Neuronal stem cell (in vitro differentiated cells): Measurements from ENCODE around the gene DGCR2.

Experiments used
- DNase-seq: peaks from one replicate; pipeline ENCODE4 v3.0.0-alpha.2; 2013; ENCODE audit warnings: low spot score
- H2AFZ ChIP-seq: one replicate; pipeline ENCODE4 v1.6.1; 2013; ENCODE audit warnings: mild to moderate bottlenecking, low read length, inconsistent platforms
- H2AK5ac ChIP-seq: 2 replicates; pipeline ENCODE4 v1.6.1; 2013; ENCODE audit warnings: low read depth, mild to moderate bottlenecking, inconsistent platforms, low read length, moderate library complexity, mixed read lengths
- H2BK120ac ChIP-seq: 2 replicates; pipeline ENCODE4 v1.6.1; 2013; ENCODE audit warnings: low read depth, mild to moderate bottlenecking, inconsistent platforms, low read length, moderate library complexity, mixed read lengths
- H2BK12ac ChIP-seq: one replicate; pipeline ENCODE4 v1.6.1; 2013; ENCODE audit warnings: low read length, inconsistent platforms
- H2BK15ac ChIP-seq: 2 replicates; pipeline ENCODE4 v1.6.1; 2013; ENCODE audit warnings: mild to moderate bottlenecking, low read length, inconsistent platforms, mixed read lengths
- H2BK5ac ChIP-seq: one replicate; pipeline ENCODE4 v1.6.1; 2013; ENCODE audit warnings: inconsistent platforms, mild to moderate bottlenecking, low read length, moderate library complexity
- H3K14ac ChIP-seq: one replicate; pipeline ENCODE4 v1.6.1; 2013; ENCODE audit warnings: low read length, inconsistent platforms
- H3K18ac ChIP-seq: 2 replicates; pipeline ENCODE4 v1.6.1; 2013; ENCODE audit warnings: low read length, inconsistent platforms
- H3K23ac ChIP-seq: 2 replicates; pipeline ENCODE4 v1.6.1; 2013; ENCODE audit warnings: low read depth, mild to moderate bottlenecking, mixed read lengths, low read length, inconsistent platforms; ENCODE audit not compliant: poor library complexity
- H3K27ac ChIP-seq: replicated peaks from 3 replicates; pipeline ENCODE4 v1.5.1; 2013; ENCODE audit warnings: low read length, inconsistent platforms
- H3K27me3 ChIP-seq, 3 experiments: 2 replicates each; pipeline ENCODE4 v1.6.1; 2013; ENCODE audit warnings: low read length in 3 of 3, mild to moderate bottlenecking in 2 of 3, inconsistent platforms in 1 of 3, low read depth in 1 of 3, mixed read lengths in 1 of 3, moderate library complexity in 1 of 3; ENCODE audit not compliant: control insufficient read depth in 3 of 3, insufficient read depth in 3 of 3
- H3K36me3 ChIP-seq, 2 donors: replicated peaks in 1 of 2; 2 replicates each; pipeline ENCODE4 v1.6.1; 2013; ENCODE audit warnings: low read length in 2 of 2; ENCODE audit not compliant: control insufficient read depth in 2 of 2, insufficient read depth in 2 of 2
- H3K4ac ChIP-seq: 2 replicates; pipeline ENCODE4 v1.6.1; 2013; ENCODE audit warnings: inconsistent platforms, mild to moderate bottlenecking, low read length, moderate library complexity
- H3K4me1 ChIP-seq, 2 donors: 1 replicate in 1 of 2; 2 replicates in 1 of 2; pipeline ENCODE4 v1.6.1; 2013; ENCODE audit warnings: low read length in 2 of 2, low read depth in 1 of 2; ENCODE audit not compliant: control insufficient read depth in 2 of 2, insufficient read depth in 1 of 2
- H3K4me2 ChIP-seq: one replicate; pipeline ENCODE4 v1.6.1; 2013; ENCODE audit warnings: mild to moderate bottlenecking, low read length, inconsistent platforms; ENCODE audit not compliant: insufficient read depth, poor library complexity, severe bottlenecking
- H3K4me3 ChIP-seq, 2 donors: 2 replicates each; pipeline ENCODE4 v1.5.1; 2013; ENCODE audit warnings: low read length in 2 of 2, mild to moderate bottlenecking in 2 of 2, inconsistent platforms in 1 of 2, moderate library complexity in 1 of 2
- H3K79me1 ChIP-seq: one replicate; pipeline ENCODE4 v1.6.1; 2013; ENCODE audit warnings: low read depth, mild to moderate bottlenecking, inconsistent platforms, low read length, moderate library complexity
- H3K9ac ChIP-seq: one replicate; pipeline ENCODE4 v1.6.1; 2013; ENCODE audit warnings: mild to moderate bottlenecking, low read depth, low read length, inconsistent platforms; ENCODE audit not compliant: poor library complexity
- H3K9me3 ChIP-seq, 2 donors: replicated peaks in 1 of 2; 2 replicates each; pipeline versions ENCODE3 to v1.6.1; 2013; ENCODE audit warnings: low read length in 2 of 2, mild to moderate bottlenecking in 2 of 2, inconsistent platforms in 1 of 2, low read depth in 1 of 2, mixed read lengths in 1 of 2, moderate library complexity in 1 of 2; ENCODE audit not compliant: control insufficient read depth in 2 of 2, insufficient read depth in 1 of 2
- H4K8ac ChIP-seq: one replicate; pipeline ENCODE4 v1.6.1; 2013; ENCODE audit warnings: low read depth, mild to moderate bottlenecking, inconsistent platforms, low read length, moderate library complexity
- H4K91ac ChIP-seq: one replicate; pipeline ENCODE4 v1.6.1; 2013; ENCODE audit warnings: low read length, low read depth, mild to moderate bottlenecking, inconsistent platforms; ENCODE audit not compliant: poor library complexity
- WGBS, 2 donors: extraction: QIAGEN DNeasy Blood & Tissue Kit; methylation state at CpG; one replicate each; pipeline ENCODE4 v1.1.7; 2013; ENCODE audit warnings: missing lambda C conversion rate in 2 of 2, mixed read lengths in 1 of 2; ENCODE audit not compliant: insufficient read length in 2 of 2, insufficient replicate concordance in 1 of 2; ENCODE audit errors: extremely low coverage in 2 of 2; 5-methylcytosine and 5-hydroxymethylcytosine counted together

DGCR2 gene

GRCh38 chr22:19106886-19107729 is 15.1 kb downstream of the DGCR2 start:
- H2BK12ac ChIP-seq = no peak overlapping the region
- H3K36me3 ChIP-seq = peaks cover 0 to 20% of the 10 kb centered on the region in 2 donors
- H3K9ac ChIP-seq = no peak overlapping the region
- H4K91ac ChIP-seq = no peak overlapping the region
- DNase-seq = no peak
- no peak overlapping the region for H3K4me3 ChIP-seq
- peaks cover 21% of the 10 kb centered on the region for H3K79me1 ChIP-seq
- H2BK5ac ChIP-seq = no peak overlapping the region
- H3K14ac ChIP-seq = no peak overlapping the region
- no CpG with 5 or more reads among the region's 3 CpGs for WGBS, 2 donors
- no peaks in the 10 kb centered on the region for H3K9me3 ChIP-seq
- no peak overlapping the region for H3K27ac ChIP-seq
- H4K8ac ChIP-seq = no peak overlapping the region
- H2AK5ac ChIP-seq = no peak overlapping the region
- no peak overlapping the region for H3K4ac ChIP-seq
- no peaks in the 10 kb centered on the region for H3K27me3 ChIP-seq
- no peak overlapping the region for H2BK15ac ChIP-seq
- H3K4me1 ChIP-seq = peaks cover 3 to 15% of the 10 kb centered on the region in 2 donors
- H2AFZ ChIP-seq = no peak overlapping the region
- H3K23ac ChIP-seq = no peak overlapping the region
- H3K18ac ChIP-seq = no peak overlapping the region
- H3K4me2 ChIP-seq = no peak overlapping the region
- H2BK120ac ChIP-seq = no peak overlapping the region

- H3K79me1 ChIP-seq = peaks cover 20% of the 10 kb centered on the region
- peaks cover 0 to 20% of the 10 kb centered on the region in 2 donors for H3K36me3 ChIP-seq
- no peak overlapping the region for H2AFZ ChIP-seq
- no peak overlapping the region for H2BK12ac ChIP-seq
- peak overlapping the region; percentile 72 for H2BK5ac ChIP-seq
- WGBS, 2 donors = no CpG with 5 or more reads among the region's 18 CpGs
- H3K4ac ChIP-seq = no peak overlapping the region
- H3K4me3 ChIP-seq = no peak overlapping the region
- peaks cover 3 to 11% of the 10 kb centered on the region in 2 donors for H3K4me1 ChIP-seq
- H2AK5ac ChIP-seq = no peak overlapping the region
- H3K4me2 ChIP-seq = no peak overlapping the region
- DNase-seq = no peak
- no peaks in the 10 kb centered on the region for H3K9me3 ChIP-seq
- H3K27ac ChIP-seq = no peak overlapping the region
- H4K91ac ChIP-seq = no peak overlapping the region
- peak overlapping the region; percentile 3 for H3K9ac ChIP-seq
- H4K8ac ChIP-seq = no peak overlapping the region
- H2BK120ac ChIP-seq = peak overlapping the region; percentile 68
- H3K23ac ChIP-seq = no peak overlapping the region
- no peak overlapping the region for H3K14ac ChIP-seq
- H3K27me3 ChIP-seq = no peaks in the 10 kb centered on the region
- H3K18ac ChIP-seq = no peak overlapping the region
- no peak overlapping the region for H2BK15ac ChIP-seq
These were observed 16.1 kb downstream of the DGCR2 start for GRCh38 chr22:19105867-19106802.

- no peak overlapping the region for H3K4ac ChIP-seq
- DNase-seq = no peak
- H3K27me3 ChIP-seq = no peaks in the 10 kb centered on the region
- H2BK15ac ChIP-seq = no peak overlapping the region
- H3K27ac ChIP-seq = no peak overlapping the region
- WGBS, 2 donors = no CpG with 5 or more reads among the region's 8 CpGs
- H3K18ac ChIP-seq = no peak overlapping the region
- H2AK5ac ChIP-seq = no peak overlapping the region
- peaks cover 0 to 20% of the 10 kb centered on the region in 2 donors for H3K36me3 ChIP-seq
- H3K4me2 ChIP-seq = no peak overlapping the region
- H3K4me1 ChIP-seq = peaks cover 3 to 8% of the 10 kb centered on the region in 2 donors
- H4K8ac ChIP-seq = no peak overlapping the region
- no peak overlapping the region for H2BK12ac ChIP-seq
- no peak overlapping the region for H3K14ac ChIP-seq
- no peak overlapping the region for H4K91ac ChIP-seq
- no peak overlapping the region for H3K23ac ChIP-seq
- H3K4me3 ChIP-seq = no peak overlapping the region
- no peaks in the 10 kb centered on the region for H3K9me3 ChIP-seq
- H2BK5ac ChIP-seq = peak overlapping the region; percentile 72
- H2BK120ac ChIP-seq = no peak overlapping the region
- peaks cover 19% of the 10 kb centered on the region for H3K79me1 ChIP-seq
- H2AFZ ChIP-seq = no peak overlapping the region
- no peak overlapping the region for H3K9ac ChIP-seq
These were observed 16.8 kb downstream of the DGCR2 start for GRCh38 chr22:19105456-19105855.
